GM21360 (cell line): Measurements from ENCODE around the gene TYROBP.
"Not testable (repeated sequence)": the region's sequence is repeated elsewhere in the genome, so short reads cannot be mapped to it uniquely, and the experiment has no call there.

Experiments
- ATAC-seq: cut with Tn5 transposase; IDR thresholded peaks from one replicate; pipeline ENCODE4 v1.9.1; 2021; ENCODE audit warnings: mild to moderate bottlenecking, moderate library complexity; ENCODE audit not compliant: unreplicated experiment

The TYROBP gene

DNA sequence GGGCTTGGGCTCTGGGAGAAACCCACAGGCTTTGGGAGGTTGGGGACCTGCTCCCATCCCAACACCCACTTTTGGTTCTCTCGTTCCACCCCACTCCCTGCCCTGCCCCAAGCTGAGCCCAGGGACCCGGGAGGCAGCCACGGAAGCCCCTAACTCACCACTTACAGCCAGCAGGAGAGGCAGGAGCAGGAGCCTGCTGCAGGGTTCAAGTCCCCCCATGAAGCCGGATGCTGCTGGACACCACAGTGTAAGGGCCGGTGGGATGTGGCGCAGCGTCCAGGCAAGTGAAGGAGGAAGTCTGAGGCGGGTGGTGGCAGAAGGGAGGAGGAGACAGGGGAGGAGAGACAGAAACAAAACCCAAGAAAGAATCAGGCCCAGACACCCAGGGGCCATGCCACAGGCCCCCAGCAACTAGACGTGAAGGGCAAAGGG is at the start of gene TYROBP:
TSS of gene TYROBP (minus strand) at position 286 of the 432 bp plus-strand sequence. CDS start at position 219, 67 bp downstream.
- ATAC-seq = no peak

DNA sequence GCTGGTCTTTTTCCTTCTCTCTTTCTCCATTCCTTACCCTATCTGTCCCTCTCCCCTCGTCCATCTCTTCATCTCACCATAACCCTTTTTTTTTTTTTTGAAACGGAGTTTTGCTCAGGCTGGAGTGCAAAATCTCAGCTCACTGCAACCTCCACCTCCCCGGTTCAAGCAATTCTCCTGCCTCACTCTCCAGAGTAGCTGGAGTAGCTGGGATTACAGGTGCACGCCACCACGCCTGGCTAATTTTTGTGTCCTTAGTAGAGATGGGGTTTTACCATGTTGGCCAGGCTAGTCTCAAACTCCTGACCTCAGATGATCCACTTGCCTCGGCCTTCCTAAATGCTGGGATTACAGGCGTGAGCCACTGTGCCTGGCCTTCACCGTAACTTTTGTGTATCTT is 49.3 kb upstream of the TYROBP start:
- not testable (repeated sequence) for ATAC-seq

DNA sequence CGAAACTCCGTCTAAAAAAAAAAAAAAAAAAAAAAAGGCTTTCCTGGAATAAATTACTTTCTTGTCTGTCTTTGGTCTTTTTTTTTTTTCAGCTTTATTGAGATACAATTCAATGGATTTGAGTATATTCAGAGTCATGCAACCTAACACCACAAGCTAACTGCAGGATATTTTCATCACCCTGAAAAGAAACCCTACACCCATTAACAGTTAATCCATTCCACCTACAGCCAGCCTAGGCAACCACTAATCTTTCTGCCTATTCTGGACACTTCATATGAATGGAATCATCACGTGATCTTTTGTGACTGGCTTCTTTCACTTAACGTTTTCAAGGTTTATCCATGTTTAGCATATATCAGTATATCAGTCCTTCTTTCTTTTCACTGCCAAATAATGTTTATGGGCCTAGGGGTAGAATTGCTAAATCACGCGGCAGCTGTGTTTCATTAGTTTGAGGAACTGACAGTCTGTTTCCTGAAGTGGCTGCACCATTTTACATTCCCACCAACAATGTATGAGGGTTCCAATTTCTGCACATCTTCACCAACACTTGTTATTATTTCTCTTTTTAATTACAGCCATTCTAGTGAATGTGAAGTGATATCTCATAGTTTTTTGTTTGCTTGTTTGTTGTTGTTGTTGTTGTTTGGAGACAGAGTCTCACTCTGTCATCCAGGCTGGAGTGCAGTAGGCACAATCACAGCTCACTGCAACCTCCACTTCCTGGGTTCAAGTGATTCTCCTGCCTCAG is 48.0 kb upstream of the TYROBP start:
- ATAC-seq = no peak

DNA sequence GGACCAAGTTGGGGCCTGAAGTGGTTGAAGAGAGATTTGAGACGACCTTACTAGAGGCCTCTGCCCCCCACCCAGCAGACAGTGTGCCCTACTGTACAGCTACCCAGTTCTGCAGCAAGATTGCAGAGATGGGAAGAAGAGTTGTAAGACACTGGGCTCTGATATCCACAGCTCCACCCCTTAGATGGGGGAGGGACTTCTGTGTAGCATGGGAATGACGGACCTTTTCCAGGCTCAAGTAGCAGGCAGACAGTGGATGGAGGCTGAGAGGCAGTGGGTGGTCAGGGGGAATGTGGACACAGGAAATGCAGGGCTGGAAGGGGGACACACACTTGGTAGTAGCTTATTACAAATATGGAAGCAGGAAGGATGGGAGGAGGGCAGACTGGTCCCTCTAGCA is 41.0 kb upstream of the TYROBP start:
- ATAC-seq = no peak

DNA sequence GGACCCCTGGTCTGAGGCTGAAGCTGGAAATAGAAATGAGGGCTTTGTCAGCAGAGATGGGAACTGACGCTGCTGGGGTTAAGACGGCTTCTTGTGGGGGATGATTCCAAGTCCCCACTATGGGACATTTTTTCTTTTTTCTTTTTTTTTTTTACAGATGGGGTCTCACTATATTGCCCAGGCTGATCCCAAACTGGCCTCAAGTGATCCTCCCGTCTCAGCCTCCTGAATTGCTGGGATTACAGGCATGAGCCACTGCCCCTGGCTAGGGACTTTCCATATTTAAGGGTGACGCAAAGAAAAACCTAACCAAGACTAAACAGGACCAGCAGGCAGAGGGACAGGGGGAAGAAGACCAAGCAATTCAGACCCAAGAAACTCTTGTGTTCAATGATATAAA is 38.1 kb upstream of the TYROBP start:
- no peak for ATAC-seq

DNA sequence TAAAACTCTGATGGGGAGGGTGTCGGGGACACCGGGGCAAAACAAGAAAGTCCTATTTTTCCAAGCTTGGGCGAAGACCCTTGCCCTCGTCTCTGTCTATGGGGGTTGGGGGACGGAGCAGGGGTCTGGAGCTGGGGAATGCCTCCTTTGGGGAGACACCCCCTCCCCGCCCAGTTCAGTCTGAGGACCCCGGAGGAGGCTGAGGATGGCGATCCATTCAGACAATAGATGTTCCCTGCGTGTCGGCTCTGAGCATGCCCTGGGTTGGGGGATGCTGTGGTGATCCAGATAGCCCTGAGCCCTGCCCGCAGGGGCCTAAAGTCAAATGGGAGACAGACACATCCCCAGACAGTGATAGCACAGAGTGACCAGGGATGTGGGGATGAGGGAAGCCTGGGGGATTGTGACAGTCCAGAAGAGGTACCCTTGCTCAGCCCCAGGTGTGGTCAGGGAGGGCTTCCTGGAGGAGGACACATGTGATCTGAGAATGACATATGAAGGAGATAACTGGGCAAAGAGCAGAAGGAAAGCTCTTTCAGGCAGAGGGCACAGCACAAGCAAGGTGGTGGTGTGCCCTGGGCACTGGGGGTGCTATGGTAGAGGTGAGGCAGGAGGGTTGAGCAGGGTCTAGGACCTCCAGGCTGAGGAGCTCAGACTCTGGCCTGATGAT is 37.2 kb upstream of the TYROBP start:
- ATAC-seq = no peak

DNA sequence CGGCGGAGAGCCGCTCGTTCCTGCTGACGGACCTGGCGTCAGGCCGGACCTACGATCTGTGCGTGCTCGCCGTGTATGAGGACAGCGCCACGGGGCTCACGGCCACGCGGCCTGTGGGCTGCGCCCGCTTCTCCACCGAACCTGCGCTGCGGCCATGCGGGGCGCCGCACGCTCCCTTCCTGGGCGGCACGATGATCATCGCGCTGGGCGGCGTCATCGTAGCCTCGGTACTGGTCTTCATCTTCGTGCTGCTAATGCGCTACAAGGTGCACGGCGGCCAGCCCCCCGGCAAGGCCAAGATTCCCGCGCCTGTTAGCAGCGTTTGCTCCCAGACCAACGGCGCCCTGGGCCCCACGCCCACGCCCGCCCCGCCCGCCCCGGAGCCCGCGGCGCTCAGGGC is 36.5 kb upstream of the TYROBP start:
- no peak for ATAC-seq

DNA sequence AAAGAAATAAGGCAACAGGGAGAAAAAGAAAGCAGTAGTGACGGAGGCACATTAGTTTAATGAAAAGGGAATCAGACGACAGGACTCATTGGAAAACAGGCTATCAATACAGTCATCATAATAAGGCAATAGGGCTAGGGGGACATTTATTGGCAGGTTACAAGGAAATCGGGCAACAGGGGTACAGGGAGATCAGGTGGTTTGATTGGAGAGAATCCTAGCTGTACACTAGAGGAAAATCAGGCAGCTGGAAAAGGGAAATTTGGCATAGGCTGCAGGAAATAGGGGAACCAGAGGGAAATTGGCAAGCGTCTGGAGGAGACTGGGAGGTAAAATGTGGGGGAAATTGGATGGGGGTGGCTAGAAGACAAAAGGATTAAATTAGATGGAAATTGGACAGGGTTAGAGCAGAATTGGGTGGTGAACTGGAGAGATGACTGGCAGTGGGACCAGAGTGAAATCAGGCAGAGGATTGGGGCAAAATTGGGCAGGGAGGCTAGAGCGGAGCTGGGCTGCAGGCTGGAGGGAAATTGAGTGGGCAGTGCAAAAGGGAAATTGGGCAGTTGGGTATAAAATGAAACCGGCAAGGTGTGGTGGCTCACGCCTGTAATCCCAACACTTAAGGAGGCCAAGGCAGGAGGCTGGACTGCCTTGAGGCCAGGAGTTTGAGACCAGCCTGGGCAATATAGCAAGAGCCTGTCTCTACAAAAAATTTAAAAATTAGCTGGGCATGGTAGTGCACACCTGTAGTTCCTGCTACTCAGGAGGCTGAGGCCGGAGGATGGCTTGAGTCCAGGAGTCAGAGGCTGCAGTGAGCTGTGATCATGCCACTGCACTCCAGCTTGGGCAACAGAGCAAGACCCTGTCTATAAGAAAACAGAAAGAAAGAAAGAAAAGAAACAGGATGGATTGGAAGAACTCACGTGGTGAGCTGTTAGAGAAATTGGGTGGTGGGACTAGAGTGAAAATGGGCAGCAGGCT is 35.5 kb upstream of the TYROBP start:
- ATAC-seq = no peak

DNA sequence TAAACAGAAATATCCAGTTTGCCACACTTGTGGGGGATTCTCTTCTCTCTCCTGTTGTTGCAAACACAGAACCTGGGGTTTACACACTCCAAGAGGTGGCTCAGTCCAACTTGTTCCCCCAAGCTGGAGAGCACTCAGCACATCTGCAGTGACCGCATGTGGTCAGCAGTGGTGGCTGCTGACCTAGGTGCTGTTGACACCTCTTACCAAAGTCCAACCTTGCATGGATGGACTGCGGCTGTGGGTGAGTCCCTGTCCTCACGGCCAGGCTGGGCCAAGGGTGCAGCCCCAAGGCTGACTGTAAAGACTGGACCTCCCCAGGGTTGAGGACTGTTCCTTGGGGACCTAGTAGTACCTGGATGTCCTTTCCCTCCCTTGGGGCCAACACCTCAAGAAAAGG is 34.1 kb upstream of the TYROBP start:
- no peak for ATAC-seq

DNA sequence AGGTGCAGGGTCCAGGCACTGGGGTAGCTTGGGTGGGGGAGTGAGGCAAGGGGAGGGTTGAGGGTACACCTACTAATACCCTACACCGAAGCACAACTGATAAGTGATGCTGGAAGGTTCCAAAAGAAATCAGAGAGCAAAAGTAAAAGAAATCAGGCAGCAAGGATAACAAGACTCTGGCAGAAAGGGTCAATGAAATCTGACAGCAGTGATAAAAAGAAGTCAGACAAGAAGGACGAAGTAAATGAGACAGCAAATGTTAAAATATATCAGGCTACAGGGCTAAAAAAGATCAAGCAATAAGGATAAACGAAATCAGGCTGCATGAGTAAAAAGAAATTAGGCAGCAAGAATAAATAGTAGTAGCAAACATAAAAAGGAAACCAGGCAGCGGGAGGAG is 32.7 kb upstream of the TYROBP start:
- ATAC-seq = no peak

DNA sequence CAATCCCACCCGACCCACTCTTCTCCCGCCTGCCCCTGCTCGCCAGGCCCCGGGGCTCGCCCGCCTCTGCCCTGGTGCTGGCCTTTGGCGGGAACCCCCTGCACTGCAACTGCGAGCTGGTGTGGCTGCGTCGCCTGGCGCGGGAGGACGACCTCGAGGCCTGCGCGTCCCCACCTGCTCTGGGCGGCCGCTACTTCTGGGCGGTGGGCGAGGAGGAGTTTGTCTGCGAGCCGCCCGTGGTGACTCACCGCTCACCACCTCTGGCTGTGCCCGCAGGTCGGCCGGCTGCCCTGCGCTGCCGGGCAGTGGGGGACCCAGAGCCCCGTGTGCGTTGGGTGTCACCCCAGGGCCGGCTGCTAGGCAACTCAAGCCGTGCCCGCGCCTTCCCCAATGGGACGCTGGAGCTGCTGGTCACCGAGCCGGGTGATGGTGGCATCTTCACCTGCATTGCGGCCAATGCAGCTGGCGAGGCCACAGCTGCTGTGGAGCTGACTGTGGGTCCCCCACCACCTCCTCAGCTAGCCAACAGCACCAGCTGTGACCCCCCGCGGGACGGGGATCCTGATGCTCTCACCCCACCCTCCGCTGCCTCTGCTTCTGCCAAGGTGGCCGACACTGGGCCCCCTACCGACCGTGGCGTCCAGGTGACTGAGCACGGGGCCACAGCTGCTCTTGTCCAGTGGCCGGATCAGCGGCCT is 32.1 kb upstream of the TYROBP start:
- no peak for ATAC-seq

DNA sequence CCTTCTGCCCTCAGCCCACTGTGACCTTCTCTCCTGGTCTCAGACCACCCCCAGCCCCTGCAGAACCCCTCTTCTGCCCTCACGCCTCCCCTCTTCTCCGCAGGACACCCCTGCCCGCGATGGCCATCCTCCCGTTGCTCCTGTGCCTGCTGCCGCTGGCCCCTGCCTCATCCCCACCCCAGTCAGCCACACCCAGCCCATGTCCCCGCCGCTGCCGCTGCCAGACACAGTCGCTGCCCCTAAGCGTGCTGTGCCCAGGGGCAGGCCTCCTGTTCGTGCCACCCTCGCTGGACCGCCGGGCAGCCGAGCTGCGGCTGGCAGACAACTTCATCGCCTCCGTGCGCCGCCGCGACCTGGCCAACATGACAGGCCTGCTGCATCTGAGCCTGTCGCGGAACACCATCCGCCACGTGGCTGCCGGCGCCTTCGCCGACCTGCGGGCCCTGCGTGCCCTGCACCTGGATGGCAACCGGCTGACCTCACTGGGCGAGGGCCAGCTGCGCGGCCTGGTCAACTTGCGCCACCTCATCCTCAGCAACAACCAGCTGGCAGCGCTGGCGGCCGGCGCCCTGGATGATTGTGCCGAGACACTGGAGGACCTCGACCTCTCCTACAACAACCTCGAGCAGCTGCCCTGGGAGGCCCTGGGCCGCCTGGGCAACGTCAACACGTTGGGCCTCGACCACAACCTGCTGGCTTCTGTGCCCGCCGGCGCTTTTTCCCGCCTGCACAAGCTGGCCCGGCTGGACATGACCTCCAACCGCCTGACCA is 31.4 kb upstream of the TYROBP start:
- no peak for ATAC-seq

DNA sequence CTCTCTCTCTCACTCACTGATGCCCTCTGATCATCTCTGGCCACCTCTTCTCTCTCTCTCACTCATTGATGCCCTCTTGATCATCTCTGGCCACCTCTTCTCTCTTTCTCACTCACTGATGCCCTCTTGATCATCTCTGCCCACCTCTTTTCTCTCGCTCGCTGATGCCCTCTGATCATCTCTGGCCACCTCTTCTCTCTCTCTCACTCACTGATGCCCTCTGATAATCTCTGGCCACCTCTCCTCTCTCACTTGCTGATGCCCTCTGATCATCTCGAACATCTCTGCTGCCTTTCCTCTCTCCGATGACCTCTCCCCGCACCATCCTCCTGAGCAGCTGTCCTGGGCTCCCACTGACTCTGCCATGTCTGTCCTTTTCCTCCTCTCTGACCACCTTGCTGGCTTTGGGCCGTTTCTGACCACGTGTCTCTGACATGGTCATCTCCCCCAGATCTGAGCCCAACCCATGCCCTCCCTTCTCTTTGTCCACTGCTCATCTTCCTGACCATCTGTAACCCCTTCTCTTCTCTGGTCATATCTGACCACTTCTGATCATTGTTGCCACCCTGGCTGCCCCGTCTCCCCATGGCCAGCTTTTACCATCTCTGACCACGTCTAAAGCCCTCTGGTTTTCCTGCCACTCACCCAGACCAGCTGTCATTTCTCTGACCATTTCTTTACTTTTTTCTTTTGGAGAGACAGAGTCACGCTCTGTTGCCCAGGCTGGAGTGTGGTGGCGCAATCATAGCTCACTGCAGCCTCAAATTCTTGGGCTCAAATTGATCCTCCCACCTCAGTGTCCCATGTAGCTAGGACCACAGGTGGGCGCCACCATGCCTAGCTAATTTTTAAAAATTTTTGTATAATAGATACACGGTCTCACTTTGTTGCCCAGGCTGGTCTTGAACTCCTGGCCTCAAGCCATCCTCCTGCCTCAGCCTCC is 30.5 kb upstream of the TYROBP start:
- no peak for ATAC-seq

DNA sequence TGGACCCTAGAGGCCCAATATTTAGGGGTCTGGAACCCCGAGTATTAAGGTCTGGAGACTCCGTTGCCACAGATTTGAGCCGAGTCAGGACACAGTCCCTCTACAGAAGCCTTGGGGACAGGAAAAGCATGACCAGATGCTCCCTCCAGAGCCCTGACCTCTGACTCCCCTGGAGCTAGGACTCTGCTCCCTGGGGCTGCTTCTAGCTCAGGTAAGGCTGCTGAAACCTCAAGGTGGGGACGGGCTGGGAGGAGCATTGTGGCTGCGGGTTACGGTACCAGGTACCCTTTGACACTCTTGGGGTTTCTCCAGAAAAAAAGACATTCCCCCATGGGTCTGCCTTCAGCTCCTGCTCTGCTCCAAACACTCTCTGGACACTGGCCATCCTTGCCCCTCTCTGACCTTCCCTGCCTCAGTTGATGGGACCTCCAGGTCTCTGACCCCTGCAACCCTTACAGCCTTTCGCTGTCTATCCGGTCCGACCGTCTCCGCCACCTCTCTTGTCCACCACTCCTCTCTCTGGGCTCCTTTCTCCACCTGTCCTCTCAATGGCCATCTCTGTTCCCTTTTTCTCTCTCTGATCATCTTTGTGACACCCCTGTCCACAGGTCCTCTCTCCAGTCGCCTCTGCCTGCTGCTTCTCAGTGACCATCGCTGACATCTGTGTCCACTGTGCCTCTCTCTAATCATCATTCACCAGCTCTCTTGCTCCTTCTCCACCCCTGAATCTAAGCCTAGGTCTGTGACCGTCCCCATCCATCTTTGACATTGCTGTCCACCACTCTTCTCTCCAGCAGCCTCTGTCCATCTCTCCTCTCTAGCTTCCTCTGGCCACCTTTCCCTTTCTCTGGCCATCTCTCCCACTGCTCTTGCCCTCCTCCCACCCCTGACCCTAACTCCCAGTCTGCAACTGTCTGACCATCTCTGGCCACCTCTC is 29.5 kb upstream of the TYROBP start:
- no peak for ATAC-seq

DNA sequence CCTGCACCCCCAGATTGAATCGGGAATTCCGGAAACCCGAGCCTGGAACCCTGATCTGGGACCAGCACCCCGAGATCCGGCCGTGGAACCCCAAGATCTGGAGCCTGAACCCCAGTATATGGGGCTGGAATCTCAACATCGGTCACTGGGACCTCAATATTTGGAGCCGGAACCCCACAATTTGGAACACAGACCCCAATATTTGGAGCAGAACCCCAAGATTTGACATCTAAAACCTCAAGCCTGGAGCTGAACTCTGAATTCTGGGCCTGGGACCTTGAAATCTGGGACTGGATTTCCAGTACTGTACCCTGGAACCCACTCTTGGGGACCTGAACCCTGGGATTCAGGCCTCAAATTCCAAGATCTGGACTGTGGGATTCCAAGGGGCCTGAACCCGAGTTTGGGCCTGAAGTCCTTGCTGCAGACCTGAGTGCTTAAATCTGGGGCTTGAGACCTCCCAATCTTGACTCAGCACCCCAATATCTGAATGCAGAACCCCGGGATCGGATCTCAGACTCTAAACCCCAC is 28.7 kb upstream of the TYROBP start:
- no peak for ATAC-seq

DNA sequence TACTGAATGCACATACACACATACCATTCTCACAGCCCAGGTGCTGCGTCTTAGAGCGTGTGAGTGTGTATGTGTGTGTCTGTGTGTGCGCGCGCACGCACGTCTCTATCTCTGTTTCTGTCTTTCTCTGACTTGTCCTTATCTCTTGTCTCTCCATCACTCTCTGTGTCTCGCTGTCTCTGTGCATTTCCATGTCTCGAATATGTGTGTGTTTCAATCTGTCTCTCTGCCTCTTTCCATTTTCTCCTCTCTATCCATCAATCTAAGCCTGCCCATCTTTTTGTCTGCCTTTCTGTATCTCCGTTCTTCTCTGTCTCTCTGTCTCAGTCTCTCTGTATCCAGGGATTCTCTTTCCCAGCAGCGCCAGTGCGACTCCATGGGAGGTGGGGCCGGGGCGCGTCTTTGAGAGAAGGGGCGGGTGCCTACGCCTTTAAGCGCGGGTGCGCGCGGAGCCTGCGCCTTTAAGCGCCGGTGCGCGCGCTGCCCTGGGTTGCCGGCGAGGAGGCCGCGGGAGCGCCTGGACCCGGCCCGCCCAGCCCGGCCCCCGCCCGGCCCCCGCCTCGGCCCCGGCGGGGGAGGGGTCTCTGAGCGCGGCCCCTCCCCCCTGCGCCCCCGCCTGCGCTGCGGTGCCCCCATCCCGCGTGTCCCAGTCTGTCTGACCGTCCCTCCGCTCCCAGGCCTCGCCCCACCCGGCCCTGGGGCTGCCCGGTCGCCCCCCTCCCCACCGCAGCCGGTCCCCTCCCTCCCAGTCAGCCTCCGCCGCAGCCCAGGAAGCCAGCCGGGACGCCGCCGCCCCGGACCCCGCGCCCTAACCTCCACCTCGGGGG is 28.0 kb upstream of the TYROBP start, which contains the start of gene LRFN3:
TSS of gene LRFN3 (plus strand) at position 464 of the 827 bp plus-strand sequence. CDS start 3,052 bp downstream, outside the sequence.
- ATAC-seq = no peak
